ENCODE results near the gene TNFRSF6B.
"Not testable (repeated sequence)": the region's sequence is repeated elsewhere in the genome, so short reads cannot be mapped to it uniquely, and the experiment has no call there.

The TNFRSF6B gene

DNA sequence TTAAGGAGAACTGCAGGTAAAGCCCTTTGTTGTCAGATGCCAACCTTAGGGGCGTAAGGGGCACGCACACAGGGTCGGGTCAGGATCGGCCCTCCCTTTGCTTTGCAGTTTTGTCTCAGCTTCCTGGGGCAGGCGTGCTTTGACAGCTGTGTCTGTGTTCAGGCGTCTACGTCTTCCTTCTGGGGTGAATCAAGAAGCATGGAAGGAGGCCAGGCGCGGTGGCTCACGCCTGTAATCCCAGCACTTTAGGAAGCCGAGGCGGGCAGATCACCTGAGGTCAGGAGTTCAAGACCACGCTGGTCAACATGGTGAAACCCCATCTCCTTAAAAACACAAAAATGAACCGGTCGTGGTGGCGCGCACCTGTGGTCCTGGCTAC lies 12.7 kb downstream of the TNFRSF6B start:
- DNase-seq (ENCODE audit: low read depth), result no peak

DNA sequence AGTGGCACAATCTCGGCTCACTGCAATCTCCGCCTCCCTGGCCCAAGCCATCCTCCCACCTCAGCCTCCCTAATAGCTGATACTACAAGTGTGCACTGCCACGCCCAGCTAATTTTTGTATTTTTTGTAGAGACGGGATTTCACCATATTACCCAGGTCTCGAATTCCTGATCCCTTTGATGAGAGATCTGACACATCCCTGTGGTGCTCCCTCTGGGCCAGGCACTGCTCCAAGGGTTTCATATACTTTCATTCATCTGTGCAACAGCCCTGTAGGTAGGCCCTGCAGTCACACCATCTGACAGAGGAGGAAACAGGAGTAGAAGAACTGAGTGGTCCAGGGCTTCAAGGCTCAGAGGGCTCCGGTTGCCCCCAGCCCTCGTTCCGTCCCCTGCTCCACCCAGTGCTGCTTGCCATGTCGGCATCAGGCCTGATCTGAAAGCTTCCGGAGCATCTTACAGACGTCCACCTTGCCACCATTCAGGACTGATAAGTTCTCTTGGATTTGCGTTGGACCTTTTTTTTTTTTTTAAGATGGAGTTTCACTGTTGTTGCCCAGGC lies 14.7 kb downstream of the TNFRSF6B start:
- no peak for DNase-seq (ENCODE audit: low read depth)

DNA sequence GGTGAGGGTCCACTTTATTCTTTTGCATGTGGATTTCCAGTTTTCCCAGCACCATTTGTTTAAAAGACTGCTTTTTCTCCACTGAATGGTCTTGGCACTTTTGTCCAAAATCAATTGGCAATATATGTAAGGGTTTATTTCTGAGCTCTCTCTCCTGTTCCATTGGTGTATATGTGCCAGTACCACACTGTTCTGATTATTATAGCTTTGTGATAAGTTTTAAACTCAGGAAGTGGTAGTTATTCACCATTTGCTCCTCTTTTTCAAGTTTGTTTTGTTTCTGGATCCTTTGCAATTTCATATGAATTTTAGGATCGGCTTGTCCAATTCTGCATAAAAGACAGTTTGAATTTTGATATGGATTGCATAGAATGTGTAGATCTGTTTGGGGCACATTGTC lies 15.7 kb downstream of the TNFRSF6B start:
- DNase-seq (ENCODE audit: low read depth), result no peak

DNA sequence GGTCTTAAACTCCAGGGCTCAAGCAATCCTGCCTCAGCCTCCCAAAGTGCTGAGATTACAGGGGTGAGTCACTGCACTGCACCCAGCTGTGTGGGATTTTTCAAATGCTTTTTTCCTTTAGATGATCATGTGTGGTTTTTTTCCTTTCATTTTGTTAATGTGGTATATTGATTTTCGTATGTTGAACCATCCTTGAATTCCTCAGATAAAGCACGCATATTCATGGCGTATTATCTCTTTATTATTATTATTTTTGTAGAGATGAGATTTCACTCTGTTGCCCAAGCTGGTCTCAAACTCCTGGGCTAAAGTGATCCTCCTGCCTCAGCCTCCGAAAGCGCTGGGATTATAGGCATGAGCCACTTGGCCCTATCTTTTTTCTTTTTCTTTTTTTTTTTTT lies 18.4 kb downstream of the TNFRSF6B start:
- no peak for DNase-seq (ENCODE audit: low read depth)

DNA sequence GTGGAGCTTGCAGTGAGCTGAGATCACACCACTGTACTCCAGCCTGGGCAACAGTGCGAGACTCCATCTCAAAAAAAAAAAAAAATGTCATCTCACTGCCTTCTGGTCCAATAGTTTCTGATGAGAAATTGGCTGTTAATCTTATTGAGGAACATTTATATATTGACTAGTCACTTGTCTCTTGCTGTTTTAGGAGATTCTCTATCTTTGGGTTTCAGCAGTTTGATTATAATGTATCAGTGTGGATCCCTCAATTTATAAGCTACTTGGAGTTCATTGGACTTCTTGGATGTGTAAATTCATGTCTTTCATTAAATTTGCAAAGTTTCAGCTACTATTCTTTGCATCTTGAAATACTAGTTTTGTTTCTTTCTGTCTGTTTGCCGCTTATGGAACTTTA lies 22.5 kb downstream of the TNFRSF6B start:
- DNase-seq (ENCODE audit: low read depth), result no peak

DNA sequence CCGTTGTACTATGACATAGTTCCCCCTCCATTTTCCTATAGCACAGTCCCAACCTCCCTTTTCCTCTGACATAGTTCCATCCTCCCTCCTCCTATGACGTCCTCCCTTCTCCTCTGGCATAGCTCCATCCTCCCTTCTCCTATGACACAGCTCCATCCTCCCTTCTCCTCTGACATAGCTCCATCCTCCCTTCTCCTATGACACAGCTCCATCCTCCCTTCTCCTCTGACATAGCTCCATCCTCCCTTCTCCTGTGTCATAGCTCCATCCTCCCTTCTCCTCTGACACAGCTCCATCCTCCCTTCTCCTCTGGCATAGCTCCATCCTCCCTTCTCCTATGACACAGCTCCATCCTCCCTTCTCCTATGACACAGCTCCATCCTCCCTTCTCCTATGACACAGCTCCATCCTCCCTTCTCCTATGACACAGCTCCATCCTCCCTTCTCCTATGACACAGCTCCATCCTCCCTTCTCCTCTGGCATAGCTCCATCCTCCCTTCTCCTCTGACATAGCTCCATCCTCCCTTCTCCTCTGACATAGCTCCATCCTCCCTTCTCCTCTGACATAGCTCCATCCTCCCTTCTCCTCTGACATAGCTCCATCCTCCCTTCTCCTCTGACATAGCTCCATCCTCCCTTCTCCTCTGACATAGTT lies 26.6 kb downstream of the TNFRSF6B start:
- not testable (repeated sequence) for DNase-seq (ENCODE audit: low read depth)

DNA sequence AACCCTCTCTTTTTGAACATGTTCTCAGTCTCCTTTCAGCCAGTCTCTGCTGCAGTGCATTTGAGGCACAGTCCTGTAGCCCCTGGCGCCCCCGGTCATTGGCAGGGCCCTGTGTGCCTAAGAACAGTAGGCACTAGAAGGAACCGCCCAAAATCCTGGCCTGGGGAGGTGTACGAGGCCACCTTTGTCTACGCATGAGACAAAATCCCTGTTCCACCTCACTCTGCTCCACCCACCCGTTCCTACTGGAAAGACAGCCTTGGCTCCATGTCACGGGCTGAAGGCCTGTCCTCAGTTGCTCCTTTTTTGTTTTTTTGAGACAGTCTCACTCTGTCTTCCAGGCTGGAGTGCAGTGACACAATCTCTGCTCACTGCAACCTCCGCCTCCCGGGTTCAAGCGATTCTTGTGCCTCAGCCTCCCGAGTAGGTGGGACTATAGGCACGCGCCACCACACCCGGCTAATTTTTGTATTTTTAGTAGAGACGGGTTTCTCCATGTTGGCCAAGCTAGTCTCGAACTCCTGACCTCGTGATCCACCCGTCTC lies 33.8 kb downstream of the TNFRSF6B start:
- not testable (repeated sequence) for DNase-seq (ENCODE audit: low read depth)

DNA sequence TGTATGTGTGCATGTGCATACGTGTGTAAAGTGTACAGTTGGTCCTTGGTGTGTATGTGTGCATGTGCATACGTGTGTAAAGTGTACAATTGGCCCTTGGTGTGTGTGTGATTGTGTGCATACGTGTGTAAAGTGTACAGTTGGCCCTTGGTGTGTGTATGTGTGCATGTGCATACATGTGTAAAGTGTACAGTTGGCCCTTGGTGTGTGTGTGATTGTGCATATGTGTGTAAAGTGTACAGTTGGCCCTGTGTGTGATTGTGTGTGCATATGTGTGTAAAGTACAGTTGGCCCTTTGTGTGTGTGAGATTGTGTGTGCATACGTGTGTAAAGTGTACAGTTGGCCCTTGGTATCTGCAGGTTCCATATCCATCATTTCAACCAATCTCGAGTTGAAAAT lies 35.0 kb downstream of the TNFRSF6B start:
- no peak for DNase-seq (ENCODE audit: low read depth)

DNA sequence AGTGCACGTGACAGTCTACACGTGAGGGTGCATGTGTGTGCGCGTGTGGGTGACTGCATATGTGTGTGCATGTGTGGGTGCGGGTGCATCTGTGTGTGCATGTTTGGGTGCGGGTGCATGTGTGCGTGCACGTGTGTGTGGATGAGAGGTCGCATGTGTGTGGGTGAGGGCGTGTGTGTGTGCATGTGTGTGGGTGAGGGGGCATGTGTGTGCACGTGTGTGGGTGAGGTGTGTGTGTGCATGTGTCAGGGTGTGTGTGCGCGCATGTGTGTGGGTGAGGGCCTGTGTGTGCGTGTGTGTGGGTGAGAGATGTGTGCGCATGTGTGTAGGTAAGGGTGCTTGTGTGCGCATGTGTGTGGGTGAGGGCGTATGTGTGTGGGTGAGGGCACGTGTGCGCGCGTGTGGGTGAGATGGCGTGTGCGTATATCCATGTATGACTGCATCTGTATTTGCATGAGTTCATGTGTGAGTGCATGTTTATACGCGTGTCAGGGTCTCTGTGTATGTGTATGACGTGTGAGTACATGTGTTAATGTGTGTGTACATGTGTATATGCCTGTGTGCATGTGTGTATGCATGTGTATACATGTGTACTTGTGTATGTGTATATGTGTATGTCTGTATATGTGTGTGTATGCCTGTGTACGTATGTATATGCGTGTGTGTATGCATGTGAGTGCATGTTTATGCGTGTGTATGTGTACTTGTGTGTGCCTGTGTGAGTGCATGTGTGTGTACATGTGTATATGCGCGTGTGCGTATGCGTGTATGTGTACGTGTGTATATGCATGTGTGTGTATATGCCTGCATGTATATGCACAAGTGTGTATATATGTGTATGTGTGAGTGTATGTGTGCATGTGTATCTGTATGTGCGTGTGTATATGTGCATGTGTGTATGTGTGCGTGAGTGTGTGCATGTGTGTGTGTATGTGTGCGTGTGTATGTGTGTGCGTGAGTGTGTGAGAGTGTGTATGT lies 36.0 kb downstream of the TNFRSF6B start:
- DNase-seq (ENCODE audit: low read depth), result no peak

DNA sequence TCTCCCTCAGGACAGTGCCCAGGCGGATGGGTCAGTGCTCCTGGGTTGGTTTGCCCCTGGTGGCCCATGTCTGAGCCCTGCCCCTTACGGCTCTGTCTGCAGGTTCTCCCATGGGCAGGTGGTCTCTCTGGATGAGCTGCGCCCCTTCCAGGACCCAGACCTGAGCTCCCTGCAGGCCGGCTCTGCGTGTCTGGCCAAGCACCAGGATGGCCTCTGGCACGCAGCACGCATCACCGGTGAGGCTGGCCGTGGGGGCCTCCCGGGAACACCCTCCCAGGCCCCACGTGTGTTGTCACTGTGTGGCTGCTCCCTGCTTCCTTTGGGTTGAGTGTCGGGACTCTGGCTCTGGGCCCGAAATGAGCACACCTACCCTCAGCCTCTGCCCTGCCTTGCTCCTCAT lies 36.7 kb downstream of the TNFRSF6B start:
- no peak for DNase-seq (ENCODE audit: low read depth)

DNA sequence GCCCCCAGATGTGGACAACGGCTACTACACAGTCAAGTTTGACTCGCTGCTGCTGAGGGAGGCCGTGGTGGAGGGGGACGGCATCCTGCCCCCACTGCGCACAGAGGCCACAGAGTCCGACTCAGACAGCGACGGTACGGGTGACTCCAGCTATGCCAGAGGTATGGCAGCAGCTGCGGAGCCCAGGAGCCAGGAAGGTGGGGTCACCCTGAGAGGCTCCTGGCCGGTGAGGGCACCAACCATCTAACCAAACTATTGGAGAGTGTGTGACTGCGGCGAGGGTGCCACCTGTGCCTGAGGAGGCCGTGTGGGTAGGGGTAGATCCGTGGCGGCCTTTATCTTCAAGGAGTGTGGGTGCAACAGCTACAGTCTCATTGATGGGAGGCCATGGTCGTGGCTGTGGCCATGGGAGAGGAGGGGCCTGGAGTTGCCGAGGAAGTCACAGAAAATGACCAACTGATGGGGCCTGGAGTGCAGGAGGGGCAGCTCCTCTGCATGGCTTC lies 37.2 kb downstream of the TNFRSF6B start:
- DNase-seq (ENCODE audit: low read depth), result no peak

DNA sequence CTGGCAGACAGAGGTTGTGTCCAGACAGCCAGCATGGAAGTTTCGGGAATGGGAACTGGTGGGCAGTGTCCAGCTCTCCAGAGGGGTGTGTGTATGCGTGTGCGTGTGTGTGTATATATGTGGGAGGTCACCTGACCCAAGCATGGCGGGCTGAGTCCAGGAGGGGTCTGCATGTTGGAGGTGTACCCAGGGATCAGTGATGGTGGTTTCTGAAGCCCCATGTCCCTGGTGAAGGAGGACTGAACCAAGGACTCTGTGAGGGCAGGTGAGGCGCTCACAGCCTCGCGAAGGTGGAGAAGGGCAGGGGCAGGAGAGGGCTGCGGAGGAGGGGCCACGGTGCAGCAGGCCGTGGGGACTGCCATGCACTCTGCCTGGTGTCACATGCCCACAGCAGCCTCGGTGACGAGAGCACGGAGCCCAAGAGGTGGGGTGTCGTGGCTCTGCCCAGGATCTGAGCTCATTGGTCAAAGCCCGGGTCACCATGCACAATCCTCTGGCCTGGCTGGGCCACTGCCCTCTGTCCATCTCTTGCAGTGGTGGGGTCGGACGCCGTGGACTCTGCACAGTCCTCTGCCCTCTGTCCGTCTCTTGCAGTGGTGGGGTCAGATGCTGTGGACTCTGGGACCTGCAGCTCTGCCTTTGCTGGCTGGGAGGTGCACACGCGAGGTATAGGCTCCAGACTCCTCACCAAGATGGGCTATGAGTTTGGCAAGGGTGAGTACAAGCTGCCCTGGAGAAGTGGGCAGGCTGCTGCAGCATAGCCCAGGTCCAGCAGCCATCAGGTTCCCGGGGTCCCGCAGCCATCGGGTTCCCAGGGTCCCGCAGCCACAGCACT lies 37.9 kb downstream of the TNFRSF6B start:
- DNase-seq (ENCODE audit: low read depth), result no peak

DNA sequence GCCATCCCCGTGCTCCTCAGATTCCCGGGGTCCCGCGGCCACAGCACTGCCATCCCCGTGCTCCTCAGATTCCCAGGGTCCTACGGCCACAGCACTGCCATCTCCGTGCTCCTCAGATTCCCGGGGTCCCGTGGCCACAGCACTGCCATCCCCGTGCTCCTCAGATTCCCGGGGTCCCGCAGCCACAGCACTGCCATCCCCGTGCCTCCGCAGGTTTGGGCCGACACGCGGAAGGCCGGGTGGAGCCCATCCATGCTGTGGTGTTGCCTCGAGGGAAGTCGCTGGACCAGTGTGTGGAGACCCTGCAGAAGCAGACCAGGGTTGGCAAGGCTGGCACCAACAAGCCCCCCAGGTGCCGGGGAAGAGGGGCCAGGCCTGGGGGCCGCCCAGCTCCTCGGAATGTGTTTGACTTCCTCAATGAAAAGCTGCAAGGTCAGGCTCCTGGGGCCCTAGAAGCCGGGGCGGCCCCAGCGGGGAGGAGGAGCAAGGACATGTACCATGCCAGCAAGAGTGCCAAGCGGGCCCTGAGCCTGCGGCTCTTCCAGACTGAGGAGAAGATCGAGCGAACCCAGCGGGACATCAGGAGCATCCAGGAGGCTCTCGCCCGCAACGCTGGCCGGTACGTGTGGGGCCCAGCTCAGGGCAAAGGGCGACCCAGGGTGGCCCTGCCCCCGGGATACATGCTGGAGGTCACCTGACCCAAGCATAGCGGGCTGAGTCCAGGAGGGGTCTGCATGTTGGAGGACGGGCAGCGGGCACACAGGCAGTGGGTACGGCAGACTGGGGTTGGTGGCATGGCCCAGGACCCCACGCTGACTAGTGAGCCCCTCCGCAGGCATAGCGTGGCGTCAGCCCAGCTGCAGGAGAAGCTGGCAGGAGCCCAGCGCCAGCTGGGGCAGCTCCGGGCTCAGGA lies 38.8 kb downstream of the TNFRSF6B start:
- DNase-seq (ENCODE audit: low read depth), result no peak

DNA sequence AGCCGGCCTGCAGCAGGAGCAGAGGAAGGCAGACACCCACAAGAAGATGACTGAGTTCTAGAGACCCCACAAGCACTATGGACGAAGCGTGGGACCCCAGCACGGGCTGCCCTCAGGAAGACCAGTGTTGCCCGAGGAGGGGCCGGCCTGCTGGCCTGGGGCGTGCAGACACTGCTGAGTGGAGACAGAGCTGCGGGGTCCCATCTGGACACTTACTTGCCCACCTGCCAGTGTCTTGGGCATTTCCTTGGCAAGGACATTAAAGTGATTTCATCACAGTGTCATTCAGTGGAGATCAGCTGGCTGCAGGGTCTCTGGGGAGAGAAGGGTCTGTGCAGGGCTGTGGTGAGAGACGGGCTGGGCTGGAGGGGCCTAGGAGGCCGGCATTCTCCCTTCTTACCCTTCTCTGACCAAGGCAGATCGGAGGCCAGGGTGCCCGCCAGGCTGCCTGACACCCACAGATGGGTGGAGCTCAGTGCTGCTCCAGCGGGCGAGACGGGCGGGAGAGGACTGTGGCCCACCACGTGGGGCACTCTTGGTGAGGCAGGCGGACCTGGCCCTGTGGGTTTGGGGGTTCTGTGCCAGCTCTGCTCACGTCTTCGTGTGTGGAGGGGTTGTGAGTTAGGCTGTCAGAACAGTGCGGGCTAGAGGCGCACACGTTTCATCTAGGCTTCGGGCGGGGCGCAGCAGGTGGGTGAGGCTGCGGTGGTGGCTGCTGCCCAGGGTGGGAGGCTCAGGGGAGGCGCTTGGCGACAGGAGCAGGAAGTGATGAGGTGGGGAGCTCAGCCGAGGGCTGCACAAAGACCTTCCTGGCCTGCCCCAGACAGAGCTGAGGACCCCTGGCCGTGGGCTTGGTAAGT lies 39.6 kb downstream of the TNFRSF6B start, which contains the start of gene LIME1:
LIME1 (plus strand) TSS at position 806 of the 860 bp plus-strand sequence. CDS start 886 bp downstream, outside the sequence.
- peak; percentile 56 for DNase-seq (ENCODE audit: low read depth)

DNA sequence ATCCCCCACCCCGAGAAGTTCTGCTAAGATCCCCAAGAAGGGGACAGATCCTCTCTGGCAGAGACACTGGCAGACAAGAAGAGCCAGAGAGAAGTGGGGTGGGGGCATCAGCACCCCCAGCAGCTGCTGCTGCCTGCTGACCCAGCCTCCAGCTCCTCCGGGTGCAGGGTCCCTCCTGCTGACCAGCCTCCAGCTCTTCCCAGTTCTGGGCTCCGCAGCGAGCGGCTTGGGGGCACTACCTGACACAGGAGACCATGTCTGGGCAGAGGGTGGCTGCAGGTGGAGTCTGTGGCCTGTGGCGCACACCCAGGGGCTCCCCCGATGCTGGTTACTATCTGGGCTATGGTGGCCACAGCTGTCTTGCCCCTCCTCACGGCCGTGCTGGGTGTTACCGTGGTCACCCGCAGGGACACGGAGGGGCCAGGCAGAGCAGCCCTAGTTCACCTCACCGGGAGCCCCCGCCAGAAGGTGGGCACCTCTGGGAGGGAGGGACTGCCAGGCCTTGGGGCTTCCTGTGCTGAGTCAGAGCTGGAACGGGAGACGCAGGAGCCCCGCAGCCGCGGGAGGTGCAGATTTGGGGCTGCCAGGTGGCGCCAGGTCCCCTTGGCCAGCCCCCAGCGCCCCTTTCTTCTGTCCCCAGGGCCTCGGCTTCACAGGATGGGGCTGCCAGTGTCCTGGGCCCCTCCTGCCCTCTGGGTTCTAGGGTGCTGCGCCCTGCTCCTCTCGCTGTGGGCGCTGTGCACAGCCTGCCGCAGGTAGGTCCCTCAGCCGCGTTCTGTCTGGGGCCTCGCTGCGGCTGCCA lies 40.6 kb downstream of the TNFRSF6B start:
- no peak for DNase-seq (ENCODE audit: low read depth)

DNA sequence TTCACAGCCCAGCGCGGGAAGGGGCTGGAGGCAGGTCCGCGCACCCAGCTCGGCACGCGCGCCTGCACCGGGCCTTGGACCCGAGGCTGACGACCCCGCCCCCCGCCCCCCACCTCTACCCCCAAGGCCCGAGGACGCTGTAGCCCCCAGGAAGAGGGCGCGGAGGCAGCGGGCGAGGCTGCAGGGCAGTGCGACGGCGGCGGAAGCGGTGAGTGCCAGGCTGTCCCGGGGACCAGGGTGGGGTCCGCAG lies 41.2 kb downstream of the TNFRSF6B start:
- DNase-seq (ENCODE audit: low read depth), result no peak

DNA sequence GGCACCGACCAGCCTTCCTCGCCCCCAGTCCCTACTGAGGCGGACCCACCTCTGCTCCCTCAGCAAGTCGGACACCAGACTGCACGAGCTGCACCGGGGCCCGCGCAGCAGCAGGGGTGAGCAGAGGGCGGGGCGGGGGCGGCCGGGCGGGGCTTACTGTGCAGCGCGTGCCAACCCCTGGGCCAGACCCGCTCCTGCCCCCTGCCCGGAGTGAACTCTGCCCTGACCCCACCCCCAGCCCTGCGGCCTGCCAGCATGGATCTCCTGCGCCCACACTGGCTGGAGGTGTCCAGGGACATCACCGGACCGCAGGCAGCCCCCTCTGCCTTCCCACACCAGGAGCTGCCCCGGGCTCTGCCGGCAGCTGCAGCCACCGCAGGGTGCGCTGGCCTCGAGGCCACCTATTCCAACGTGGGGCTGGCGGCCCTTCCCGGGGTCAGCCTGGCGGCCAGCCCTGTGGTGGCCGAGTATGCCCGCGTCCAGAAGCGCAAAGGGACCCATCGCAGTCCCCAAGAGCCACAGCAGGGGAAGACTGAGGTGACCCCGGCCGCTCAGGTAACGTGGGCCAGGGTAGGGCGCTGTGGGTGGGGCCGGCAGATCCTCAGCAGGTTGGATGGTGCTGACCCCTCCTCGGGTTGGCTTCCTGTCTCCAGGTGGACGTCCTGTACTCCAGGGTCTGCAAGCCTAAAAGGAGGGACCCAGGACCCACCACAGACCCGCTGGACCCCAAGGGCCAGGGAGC lies 41.7 kb downstream of the TNFRSF6B start:
- no peak for DNase-seq (ENCODE audit: low read depth)

DNA sequence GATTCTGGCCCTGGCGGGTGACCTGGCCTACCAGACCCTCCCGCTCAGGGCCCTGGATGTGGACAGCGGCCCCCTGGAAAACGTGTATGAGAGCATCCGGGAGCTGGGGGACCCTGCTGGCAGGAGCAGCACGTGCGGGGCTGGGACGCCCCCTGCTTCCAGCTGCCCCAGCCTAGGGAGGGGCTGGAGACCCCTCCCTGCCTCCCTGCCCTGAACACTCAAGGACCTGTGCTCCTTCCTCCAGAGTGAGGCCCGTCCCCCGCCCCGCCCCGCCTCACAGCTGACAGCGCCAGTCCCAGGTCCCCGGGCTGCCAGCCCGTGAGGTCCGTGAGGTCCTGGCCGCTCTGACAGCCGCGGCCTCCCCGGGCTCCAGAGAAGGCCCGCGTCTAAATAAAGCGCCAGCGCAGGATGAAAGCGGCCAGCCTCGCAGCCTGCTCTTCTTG lies 42.3 kb downstream of the TNFRSF6B start:
- no peak for DNase-seq (ENCODE audit: low read depth)
